Left ventricle myocardium inferior (tissue), 1 donor: ENCODE measurements around the gene HMX2. TPM values are rescaled to one million over a fixed set of nuclear protein-coding genes. Genes with fewer than 3 reads are reported as not detected.

Experiments
- DNase-seq: peaks from one replicate; pipeline ENCODE4 v3.0.0-alpha.2; 2020
- H3K27ac ChIP-seq: fragments of 200-600 bp; replicated peaks from 2 replicates; pipeline ENCODE4 v1.8.0; 2021
- H3K27me3 ChIP-seq: fragments of 200-600 bp; 2 replicates; pipeline ENCODE4 v1.8.0; 2021; ENCODE audit warnings: low read depth
- H3K36me3 ChIP-seq: fragments of 200-600 bp; 2 replicates; pipeline ENCODE4 v1.8.0; 2021
- H3K4me1 ChIP-seq: fragments of 200-600 bp; 2 replicates; pipeline ENCODE4 v1.8.0; 2021
- H3K4me3 ChIP-seq: fragments of 200-600 bp; 2 replicates; pipeline ENCODE4 v1.8.0; 2021; ENCODE audit warnings: mild to moderate bottlenecking, moderate library complexity
- H3K9me3 ChIP-seq: fragments of 200-600 bp; replicated peaks from 2 replicates; pipeline ENCODE4 v1.8.0; 2021
- intact Hi-C: fragments of 100-400 bp; cut with micrococcal nuclease; formaldehyde crosslinking; loops from one replicate; pipeline ENCODE4 v1.11.0; 2022
- total RNA-seq: library from RNA; stranded (reverse); fragmentation: NEBNext Ultra II Directional; extraction: Animal tissue kit (Norgen Biotek cat#: 25700); gene quantifications from one replicate; pipeline ENCODE4 v1.2.1, GENCODE V29; 2021
- TF ChIP-seq, protein P1 (sequence below): fragments of 200-600 bp; IDR thresholded peaks from 2 replicates; pipeline ENCODE4 v1.8.0; 2021; ENCODE audit warnings: antibody characterized with exemption, mild to moderate bottlenecking, borderline replicate concordance
- donor health status: DM: no; HTN: yes; CAD: no; lungs with severe emphysema.

The HMX2 gene
- total RNA-seq, 1 donor from 2014 or later: not detected

DNA sequence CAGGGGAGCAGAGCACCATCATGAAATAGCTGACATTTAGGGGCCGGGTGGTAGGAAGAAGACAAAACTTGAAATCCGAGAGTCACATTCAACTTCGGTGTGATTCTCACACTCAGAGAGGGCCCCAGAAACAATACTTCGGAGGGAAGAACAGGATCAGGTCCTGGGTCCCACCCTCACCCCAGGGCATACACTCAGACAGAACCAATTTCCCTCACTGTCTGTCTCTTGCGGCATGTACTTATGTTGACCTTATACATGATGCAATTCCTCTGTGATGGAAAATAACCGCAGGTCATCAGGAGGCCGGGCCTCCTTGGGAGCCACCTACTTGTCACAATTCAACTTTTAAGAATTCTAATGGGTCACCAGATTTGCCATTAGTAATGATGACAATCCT lies 38.5 kb upstream of the HMX2 start:
- H3K27ac ChIP-seq: no peak overlapping the region
- no peaks in the 10 kb centered on the region for H3K4me1 ChIP-seq
- no peaks in the 10 kb centered on the region for H3K9me3 ChIP-seq
- no peak for DNase-seq
- TF ChIP-seq, protein P1, sequence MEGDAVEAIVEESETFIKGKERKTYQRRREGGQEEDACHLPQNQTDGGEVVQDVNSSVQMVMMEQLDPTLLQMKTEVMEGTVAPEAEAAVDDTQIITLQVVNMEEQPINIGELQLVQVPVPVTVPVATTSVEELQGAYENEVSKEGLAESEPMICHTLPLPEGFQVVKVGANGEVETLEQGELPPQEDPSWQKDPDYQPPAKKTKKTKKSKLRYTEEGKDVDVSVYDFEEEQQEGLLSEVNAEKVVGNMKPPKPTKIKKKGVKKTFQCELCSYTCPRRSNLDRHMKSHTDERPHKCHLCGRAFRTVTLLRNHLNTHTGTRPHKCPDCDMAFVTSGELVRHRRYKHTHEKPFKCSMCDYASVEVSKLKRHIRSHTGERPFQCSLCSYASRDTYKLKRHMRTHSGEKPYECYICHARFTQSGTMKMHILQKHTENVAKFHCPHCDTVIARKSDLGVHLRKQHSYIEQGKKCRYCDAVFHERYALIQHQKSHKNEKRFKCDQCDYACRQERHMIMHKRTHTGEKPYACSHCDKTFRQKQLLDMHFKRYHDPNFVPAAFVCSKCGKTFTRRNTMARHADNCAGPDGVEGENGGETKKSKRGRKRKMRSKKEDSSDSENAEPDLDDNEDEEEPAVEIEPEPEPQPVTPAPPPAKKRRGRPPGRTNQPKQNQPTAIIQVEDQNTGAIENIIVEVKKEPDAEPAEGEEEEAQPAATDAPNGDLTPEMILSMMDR: no peak
- intact Hi-C loops: no loop called here
- peaks cover 87% of the 10 kb centered on the region for H3K27me3 ChIP-seq
- H3K4me3 ChIP-seq: no peak overlapping the region
- no peaks in the 10 kb centered on the region for H3K36me3 ChIP-seq

DNA sequence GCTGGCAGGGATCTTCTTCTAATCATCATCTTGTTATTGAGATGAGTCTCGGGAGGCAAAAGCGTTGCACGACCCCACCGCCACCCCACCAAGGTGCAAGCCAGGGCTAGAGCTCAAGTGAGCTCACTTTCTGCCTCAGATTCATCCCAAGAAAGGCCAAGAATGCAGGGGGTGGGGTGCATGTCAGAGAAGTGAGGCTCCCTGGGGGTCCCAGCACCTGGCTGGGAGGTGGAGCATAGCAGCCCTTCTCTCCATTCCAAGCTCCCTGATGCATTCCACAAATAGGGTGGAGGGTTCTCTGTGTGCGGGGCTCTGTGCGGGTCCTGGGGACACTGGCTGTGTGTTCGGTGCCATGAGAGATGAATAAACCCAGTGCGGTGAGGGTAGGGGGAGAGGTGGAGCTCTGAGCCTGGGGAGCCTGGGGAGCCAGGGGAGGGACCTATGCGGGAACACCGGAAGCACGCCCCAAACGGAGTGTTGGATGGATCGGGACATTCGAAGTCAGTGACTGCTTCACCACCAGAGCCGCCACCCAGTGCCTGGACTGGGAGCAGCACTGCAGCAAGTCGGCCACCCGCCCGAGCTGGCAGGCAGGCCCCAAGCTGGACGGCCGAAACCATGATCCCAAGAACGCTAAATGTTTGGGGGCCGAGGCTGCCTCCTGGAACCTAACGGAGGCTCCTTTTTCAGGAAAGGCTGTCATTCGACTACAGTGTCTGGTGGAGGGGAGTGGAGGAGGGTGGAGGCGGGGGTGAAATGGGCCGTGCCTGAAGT lies 30.1 kb upstream of the HMX2 start:
- intact Hi-C loops: no loop called here
- Histone ChIP-seq H3K27me3 (peaks cover 96% of the 10 kb centered on the region), H3K27ac (no peak overlapping the region), H3K4me3 (no peak overlapping the region), H3K4me1 (no peaks in the 10 kb centered on the region), H3K9me3 (no peaks in the 10 kb centered on the region), H3K36me3 (no peaks in the 10 kb centered on the region)
- TF ChIP-seq, protein P1: no peak
- no peak for DNase-seq

DNA sequence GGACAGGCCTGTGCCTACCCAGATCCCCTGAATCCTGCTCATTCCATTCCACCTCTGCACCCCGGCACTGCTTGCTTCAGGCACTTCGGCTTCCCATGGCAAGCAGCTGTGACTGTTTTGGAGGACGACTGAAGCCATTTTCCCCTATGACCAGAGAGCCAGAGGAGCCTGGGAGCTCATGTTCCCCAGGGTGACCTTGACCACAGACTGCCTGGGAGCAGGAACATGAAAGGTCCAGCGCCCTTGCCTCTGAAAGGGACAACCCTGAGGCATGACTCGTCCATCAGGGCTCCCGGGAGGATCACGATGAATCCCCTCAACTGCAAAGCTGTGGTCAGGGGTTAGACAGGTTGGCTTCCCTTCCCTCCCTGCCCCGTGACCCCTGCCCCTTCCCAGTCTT lies 28.9 kb upstream of the HMX2 start:
- intact Hi-C loops: no loop called here

DNA sequence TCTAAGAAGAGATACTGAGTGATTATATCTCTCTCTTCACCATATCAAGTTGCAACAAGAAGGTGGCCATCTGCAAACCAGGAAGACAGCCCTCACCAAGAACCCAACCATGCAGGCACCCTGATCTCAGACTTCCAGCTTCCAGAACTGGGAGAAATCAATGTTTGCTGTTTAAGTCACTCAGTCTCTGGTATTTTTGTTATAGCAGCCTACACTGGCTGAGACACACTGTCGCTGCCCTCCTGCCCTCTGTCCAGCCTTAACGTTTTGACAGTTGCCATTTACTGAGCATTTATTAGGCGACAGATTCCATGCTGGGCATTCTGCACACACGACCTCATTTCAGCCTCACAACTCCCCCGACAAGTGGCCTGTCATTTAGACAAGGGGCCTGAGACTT lies 21.7 kb upstream of the HMX2 start:
- H3K27ac ChIP-seq: no peak overlapping the region
- no peak overlapping the region for H3K4me3 ChIP-seq
- H3K4me1 ChIP-seq: no peaks in the 10 kb centered on the region
- DNase-seq: no peak
- peaks cover 99% of the 10 kb centered on the region for H3K27me3 ChIP-seq
- intact Hi-C loops: no loop called here
- TF ChIP-seq, protein P1: no peak
- no peaks in the 10 kb centered on the region for H3K36me3 ChIP-seq
- peaks cover 7% of the 10 kb centered on the region for H3K9me3 ChIP-seq

More for the DNA sequence above, 28.9 kb upstream of the HMX2 start:
- Histone ChIP-seq H3K9me3 (no peaks in the 10 kb centered on the region), H3K4me1 (no peaks in the 10 kb centered on the region), H3K36me3 (no peaks in the 10 kb centered on the region), H3K4me3 (no peak overlapping the region), H3K27ac (no peak overlapping the region), H3K27me3 (peaks cover 96% of the 10 kb centered on the region)
- TF ChIP-seq, protein P1: no peak
- DNase-seq: no peak

DNA sequence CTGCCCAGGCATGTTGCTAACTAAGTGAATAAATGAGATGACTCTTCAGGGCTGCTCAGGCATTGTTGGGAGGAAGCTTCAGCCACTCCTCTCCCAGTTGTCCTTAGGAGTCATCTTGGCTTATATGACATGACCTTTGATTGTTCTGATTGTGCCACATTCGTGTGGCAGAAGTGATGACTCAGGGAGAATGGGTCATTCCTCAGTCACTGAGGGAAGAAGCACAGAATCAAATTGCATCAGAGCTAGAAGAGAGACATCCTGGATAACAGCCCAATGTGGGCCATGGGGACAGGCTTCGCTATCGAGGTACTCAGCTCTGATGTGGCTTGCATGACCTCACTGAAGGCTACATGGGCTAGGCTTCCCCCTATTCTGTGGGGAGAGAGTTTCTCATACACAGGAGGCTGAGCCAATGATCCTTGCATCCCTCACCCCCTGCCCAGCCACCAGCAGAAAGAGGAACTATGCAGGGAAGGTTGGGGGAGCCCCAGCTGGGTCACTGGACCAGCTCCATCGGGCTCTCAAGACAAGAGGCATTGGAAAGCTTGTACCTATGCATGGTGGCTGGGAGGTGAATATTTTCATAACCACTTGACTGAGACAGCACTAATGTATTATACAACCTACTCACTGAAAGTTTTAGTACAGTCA lies 18.2 kb upstream of the HMX2 start:
- intact Hi-C loops: loop anchor here (5.0 kb wide), 1 partner anchor 428 kb away; no protein-coding TSS in a partner anchor
- TF ChIP-seq, protein P1: no peak
- Histone ChIP-seq H3K27me3 (peaks cover 100% of the 10 kb centered on the region), H3K36me3 (no peaks in the 10 kb centered on the region), H3K9me3 (peaks cover 7% of the 10 kb centered on the region), H3K4me1 (peaks cover 24% of the 10 kb centered on the region), H3K27ac (no peak overlapping the region), H3K4me3 (no peak overlapping the region)
- no peak for DNase-seq
